GM12878 (cell line): ENCODE data around the gene TMEM88. TPM values are rescaled to one million over a fixed set of nuclear protein-coding genes. Genes with fewer than 3 reads are reported as not detected.

Experiments
- BRCA1 ChIP-seq: IDR thresholded peaks from 2 replicates; pipeline ENCODE4 v1.6.1; 2011; ENCODE audit warnings: low read depth, low read length, improper control_type of control experiment
- CEBPZ ChIP-seq: fragments of 150-350 bp; IDR thresholded peaks from 2 replicates; pipeline ENCODE4 v1.6.1; 2016; ENCODE audit warnings: low read depth, low read length
- EGR1 ChIP-seq, 2 experiments: IDR thresholded peaks; 1 replicate in 1 of 2; 2 replicates in 1 of 2; pipeline ENCODE4 v1.6.1; 2011 to 2012; ENCODE audit warnings: low read depth in 2 of 2, low read length in 2 of 2, borderline replicate concordance in 1 of 2, mild to moderate bottlenecking in 1 of 2, moderate library complexity in 1 of 2
- EP300 ChIP-seq, 2 experiments: fragments of 150-350 bp in 1 of 2; IDR thresholded peaks; 2 replicates each; pipeline ENCODE4 v1.6.1; 2011 to 2012; ENCODE audit warnings: low read depth in 2 of 2, low read length in 2 of 2, borderline replicate concordance in 1 of 2, improper control_type of control experiment in 1 of 2, inconsistent platforms in 1 of 2; ENCODE audit not compliant: control insufficient read depth in 1 of 2
- ETV6 ChIP-seq, 2 experiments: fragments of 450-650 bp in 1 of 2; IDR thresholded peaks in 1 of 2; conservative IDR thresholded peaks in 1 of 2; 2 replicates each; pipeline ENCODE4 v1.6.1; 2014; ENCODE audit warnings: antibody characterized with exemption in 1 of 2, borderline replicate concordance in 1 of 2, low read depth in 1 of 2, mild to moderate bottlenecking in 1 of 2, moderate library complexity in 1 of 2
- IRF4 ChIP-seq: IDR thresholded peaks from 2 replicates; pipeline ENCODE4 v1.6.1; 2011; ENCODE audit warnings: low read depth, low read length
- LARP7 ChIP-seq: fragments of 450-650 bp; IDR thresholded peaks from 2 replicates; pipeline ENCODE4 v1.6.1; 2017; ENCODE audit warnings: mild to moderate bottlenecking
- NBN ChIP-seq: fragments of 450-650 bp; IDR thresholded peaks from 2 replicates; pipeline ENCODE4 v1.6.1; 2016
- NFIC ChIP-seq: IDR thresholded peaks from 2 replicates; pipeline ENCODE4 v1.6.1; 2012; ENCODE audit warnings: low read depth, mild to moderate bottlenecking, inconsistent platforms, low read length, moderate library complexity
- NFYA ChIP-seq: IDR thresholded peaks from 2 replicates; pipeline ENCODE4 v1.6.1; 2011; ENCODE audit warnings: low read depth, mild to moderate bottlenecking, low read length, improper control_type of control experiment, borderline replicate concordance
- PML ChIP-seq: IDR thresholded peaks from 2 replicates; pipeline ENCODE4 v1.6.1; 2012; ENCODE audit warnings: low read length, inconsistent platforms
- POLR2AphosphoS2 ChIP-seq: IDR thresholded peaks from 2 replicates; pipeline ENCODE4 v1.6.1; 2011; ENCODE audit warnings: low read depth, mild to moderate bottlenecking, low read length, improper control_type of control experiment, moderate library complexity
- RAD51 ChIP-seq: fragments of 450-650 bp; IDR thresholded peaks from 2 replicates; pipeline ENCODE4 v1.6.1; 2016; ENCODE audit warnings: moderate library complexity, mild to moderate bottlenecking, inconsistent platforms
- SMC3 ChIP-seq: IDR thresholded peaks from 2 replicates; pipeline ENCODE4 v1.6.1; 2011; ENCODE audit warnings: low read length, improper control_type of control experiment, borderline replicate concordance
- ZNF274 ChIP-seq: IDR thresholded peaks from one replicate; pipeline ENCODE4 v1.8.0; 2011; ENCODE audit not compliant: insufficient read length, insufficient read depth
- polyA plus RNA-seq, 11 experiments: library from polyadenylated mRNA; depleted of rRNA in 4 of 11; unstranded in 6 of 11; stranded (reverse) in 5 of 11; fragments of >200 nt; fragmentation: Nextera tagmentation in 4 of 11; fragmentation: Illumina TruSeq in 1 of 11; extraction: Ambion mirVana in 4 of 11; extraction: Trizol in 1 of 11; gene quantifications; 1 replicate in 1 of 11; 2 replicates in 10 of 11; pipeline versions ENCODE4 v1.2.1 to v1.2.3, GENCODE V29; 2011 to 2016; ENCODE audit warnings: inconsistent platforms in 2 of 11, missing spikeins in 2 of 11, low read depth in 1 of 11
- total RNA-seq, 4 experiments: library from RNA; depleted of rRNA in 3 of 4; stranded (reverse); fragments of >200 nt in 3 of 4; fragmentation: Illumina TruSeq in 1 of 4; extraction: Trizol in 1 of 4; gene quantifications; 2 replicates each; pipeline versions ENCODE4 v1.2.1 to v1.2.3, GENCODE V29; 2013 to 2021
- TF ChIP-seq, protein P1 (sequence below): fragments of 450-650 bp; conservative IDR thresholded peaks from 2 replicates; pipeline ENCODE4 v1.6.1; 2017; ENCODE audit warnings: mild to moderate bottlenecking, moderate library complexity
- TF ChIP-seq, protein P2 (sequence below): fragments of 450-650 bp; IDR thresholded peaks from 2 replicates; pipeline ENCODE4 v1.6.1; 2017; ENCODE audit warnings: mild to moderate bottlenecking, moderate library complexity

TMEM88 gene
- total and polyA plus RNA-seq, 10 of the 15 experiments (the other 5 are each of a cell fraction or from before 2014, with no cell fraction given): 0.21 to 2.2 (median 0.62) TPM; not detected in 5

- no peak for TF ChIP-seq SMC3
- peak in 1 of 2 experiments; percentile 84; a peak in 2 of 3 replicates for TF ChIP-seq EGR1 (IDR thresholded peaks at IDR 0.05; ENCODE audit: borderline replicate concordance in 1 of 2, low read depth in 2 of 2, low read length in 2 of 2)
- TF ChIP-seq NFIC: no peak
- no peak for TF ChIP-seq BRCA1
- TF ChIP-seq NFYA: no peak
- peak; percentile 88 for TF ChIP-seq NBN
- TF ChIP-seq RAD51: peak; percentile 82
- no peak for TF ChIP-seq ZNF274
- TF ChIP-seq, protein P1, sequence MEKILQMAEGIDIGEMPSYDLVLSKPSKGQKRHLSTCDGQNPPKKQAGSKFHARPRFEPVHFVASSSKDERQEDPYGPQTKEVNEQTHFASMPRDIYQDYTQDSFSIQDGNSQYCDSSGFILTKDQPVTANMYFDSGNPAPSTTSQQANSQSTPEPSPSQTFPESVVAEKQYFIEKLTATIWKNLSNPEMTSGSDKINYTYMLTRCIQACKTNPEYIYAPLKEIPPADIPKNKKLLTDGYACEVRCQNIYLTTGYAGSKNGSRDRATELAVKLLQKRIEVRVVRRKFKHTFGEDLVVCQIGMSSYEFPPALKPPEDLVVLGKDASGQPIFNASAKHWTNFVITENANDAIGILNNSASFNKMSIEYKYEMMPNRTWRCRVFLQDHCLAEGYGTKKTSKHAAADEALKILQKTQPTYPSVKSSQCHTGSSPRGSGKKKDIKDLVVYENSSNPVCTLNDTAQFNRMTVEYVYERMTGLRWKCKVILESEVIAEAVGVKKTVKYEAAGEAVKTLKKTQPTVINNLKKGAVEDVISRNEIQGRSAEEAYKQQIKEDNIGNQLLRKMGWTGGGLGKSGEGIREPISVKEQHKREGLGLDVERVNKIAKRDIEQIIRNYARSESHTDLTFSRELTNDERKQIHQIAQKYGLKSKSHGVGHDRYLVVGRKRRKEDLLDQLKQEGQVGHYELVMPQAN: peak; percentile 93
- peak in 1 of 2 experiments; percentile 38; a peak in 1 of 4 replicates for TF ChIP-seq ETV6 (conservative IDR thresholded peaks at IDR 0.05 in 1 of 2, IDR thresholded peaks at IDR 0.05 in 1 of 2; ENCODE audit: borderline replicate concordance in 1 of 2, low read depth in 1 of 2)
- peak; percentile 7 to 55; a peak in 1 of 4 replicates for TF ChIP-seq EP300 (IDR thresholded peaks at IDR 0.05; ENCODE audit: borderline replicate concordance in 1 of 2, control insufficient read depth in 1 of 2, low read depth in 2 of 2, low read length in 2 of 2)
- peak; percentile 31; the same call in 1 of the 2 replicates for TF ChIP-seq POLR2AphosphoS2
- no peak for TF ChIP-seq PML
- TF ChIP-seq LARP7: no peak
- TF ChIP-seq, protein P2, sequence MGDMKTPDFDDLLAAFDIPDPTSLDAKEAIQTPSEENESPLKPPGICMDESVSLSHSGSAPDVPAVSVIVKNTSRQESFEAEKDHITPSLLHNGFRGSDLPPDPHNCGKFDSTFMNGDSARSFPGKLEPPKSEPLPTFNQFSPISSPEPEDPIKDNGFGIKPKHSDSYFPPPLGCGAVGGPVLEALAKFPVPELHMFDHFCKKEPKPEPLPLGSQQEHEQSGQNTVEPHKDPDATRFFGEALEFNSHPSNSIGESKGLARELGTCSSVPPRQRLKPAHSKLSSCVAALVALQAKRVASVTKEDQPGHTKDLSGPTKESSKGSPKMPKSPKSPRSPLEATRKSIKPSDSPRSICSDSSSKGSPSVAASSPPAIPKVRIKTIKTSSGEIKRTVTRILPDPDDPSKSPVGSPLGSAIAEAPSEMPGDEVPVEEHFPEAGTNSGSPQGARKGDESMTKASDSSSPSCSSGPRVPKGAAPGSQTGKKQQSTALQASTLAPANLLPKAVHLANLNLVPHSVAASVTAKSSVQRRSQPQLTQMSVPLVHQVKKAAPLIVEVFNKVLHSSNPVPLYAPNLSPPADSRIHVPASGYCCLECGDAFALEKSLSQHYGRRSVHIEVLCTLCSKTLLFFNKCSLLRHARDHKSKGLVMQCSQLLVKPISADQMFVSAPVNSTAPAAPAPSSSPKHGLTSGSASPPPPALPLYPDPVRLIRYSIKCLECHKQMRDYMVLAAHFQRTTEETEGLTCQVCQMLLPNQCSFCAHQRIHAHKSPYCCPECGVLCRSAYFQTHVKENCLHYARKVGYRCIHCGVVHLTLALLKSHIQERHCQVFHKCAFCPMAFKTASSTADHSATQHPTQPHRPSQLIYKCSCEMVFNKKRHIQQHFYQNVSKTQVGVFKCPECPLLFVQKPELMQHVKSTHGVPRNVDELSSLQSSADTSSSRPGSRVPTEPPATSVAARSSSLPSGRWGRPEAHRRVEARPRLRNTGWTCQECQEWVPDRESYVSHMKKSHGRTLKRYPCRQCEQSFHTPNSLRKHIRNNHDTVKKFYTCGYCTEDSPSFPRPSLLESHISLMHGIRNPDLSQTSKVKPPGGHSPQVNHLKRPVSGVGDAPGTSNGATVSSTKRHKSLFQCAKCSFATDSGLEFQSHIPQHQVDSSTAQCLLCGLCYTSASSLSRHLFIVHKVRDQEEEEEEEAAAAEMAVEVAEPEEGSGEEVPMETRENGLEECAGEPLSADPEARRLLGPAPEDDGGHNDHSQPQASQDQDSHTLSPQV: no peak
- peak; percentile 69; the same call in 1 of the 2 replicates for TF ChIP-seq IRF4
- no peak for TF ChIP-seq CEBPZ
Observed at GRCh38 chr17:7843536-7844291, 11.2 kb upstream of the TMEM88 start (continued).
